Stimulated activated CD4-positive, alpha-beta T cell treated with anti-CD3 and anti-CD28 coated beads, Interleukin-2, amount 100 ng/mL, for 48 hours (primary cell): ENCODE results near the gene PDE3B.
"Not testable (repeated sequence)": the region's sequence is repeated elsewhere in the genome, so short reads cannot be mapped to it uniquely, and the experiment has no call there.

Experiments used
- DNase-seq, 2 donors: peaks; one replicate each; pipeline ENCODE4 v3.0.0-alpha.2; 2020

The PDE3B gene

GRCh38 chr11:14819596-14819995, 176.0 kb downstream of the PDE3B start:
- no peak for DNase-seq

DNA sequence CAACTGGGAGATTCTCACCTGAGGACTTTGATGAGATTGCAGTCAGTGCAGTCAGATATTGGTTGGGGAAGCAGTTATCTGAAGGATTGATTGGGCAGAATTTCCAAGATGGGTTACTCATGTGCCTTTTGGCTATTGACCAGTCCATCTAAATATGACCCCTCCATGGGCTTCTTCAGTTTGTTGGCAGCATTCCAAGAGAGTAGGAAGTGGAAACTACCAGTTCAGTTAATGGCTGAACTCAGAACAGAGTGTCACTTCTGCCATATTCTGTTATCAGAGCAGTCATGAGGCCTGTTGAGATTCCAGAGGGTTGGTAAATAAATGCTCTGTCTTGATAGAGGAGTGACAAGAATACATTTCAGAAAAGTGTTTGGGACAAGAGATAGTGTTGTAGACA, 177.4 kb downstream of the PDE3B start:
- no peak for DNase-seq

GRCh38 chr11:14826600-14826999, 183.0 kb downstream of the PDE3B start:
- DNase-seq = no peak

- no peak for DNase-seq
These were observed 192.2 kb downstream of the PDE3B start for GRCh38 chr11:14835496-14836492.

- no peak for DNase-seq
These were observed 198.4 kb downstream of the PDE3B start for GRCh38 chr11:14842002-14842401.

GRCh38 chr11:14852571-14853177, 209.1 kb downstream of the PDE3B start:
- no peak for DNase-seq

- no peak for DNase-seq
These were observed 210.5 kb downstream of the PDE3B start for GRCh38 chr11:14854057-14854456.

GRCh38 chr11:14855890-14856289, 212.3 kb downstream of the PDE3B start:
- DNase-seq = no peak

DNA sequence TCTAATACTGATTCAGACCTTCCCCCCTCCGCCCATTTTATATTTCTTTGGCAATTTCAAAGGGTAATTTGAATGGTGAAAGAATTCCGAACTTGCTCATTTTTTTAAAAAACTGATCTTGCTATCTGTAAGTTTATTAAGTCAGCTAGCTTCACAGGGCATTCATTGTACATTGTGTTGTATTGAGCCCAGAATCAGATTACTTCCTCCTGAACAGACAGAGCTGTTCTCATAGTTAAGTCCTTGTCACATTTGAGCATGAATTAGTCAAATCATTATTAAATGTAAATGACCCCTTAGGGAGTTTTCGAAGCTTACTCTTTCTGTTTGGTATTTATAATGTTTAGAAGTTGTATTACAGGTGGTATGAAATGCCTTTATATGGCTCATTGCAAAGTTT, 214.0 kb downstream of the PDE3B start:
- DNase-seq = no peak

GRCh38 chr11:14858404-14858803, 214.8 kb downstream of the PDE3B start:
- DNase-seq = no peak

GRCh38 chr11:14860511-14860910, 216.9 kb downstream of the PDE3B start:
- DNase-seq = no peak

- no peak for DNase-seq
These were observed 218.1 kb downstream of the PDE3B start for GRCh38 chr11:14861680-14862079.

DNA sequence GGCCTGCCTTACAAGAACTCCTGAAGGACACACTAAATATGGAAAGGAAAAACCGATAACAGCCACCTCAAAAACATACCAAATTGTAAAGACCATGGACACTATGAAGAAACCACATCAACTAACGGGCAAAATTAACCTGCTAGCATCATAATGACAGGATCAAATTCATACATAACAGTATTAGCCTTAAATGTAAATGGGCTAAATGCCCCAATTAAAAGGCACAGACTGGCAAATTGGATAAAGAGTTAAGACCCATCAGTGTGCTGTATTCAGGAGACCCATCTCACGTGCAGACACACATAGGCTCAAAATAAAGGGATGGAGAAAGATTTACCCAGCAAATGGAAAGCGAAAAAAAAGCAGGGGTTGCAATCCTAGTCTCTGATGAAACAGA, 220.2 kb downstream of the PDE3B start:
- not testable (repeated sequence) for DNase-seq

DNA sequence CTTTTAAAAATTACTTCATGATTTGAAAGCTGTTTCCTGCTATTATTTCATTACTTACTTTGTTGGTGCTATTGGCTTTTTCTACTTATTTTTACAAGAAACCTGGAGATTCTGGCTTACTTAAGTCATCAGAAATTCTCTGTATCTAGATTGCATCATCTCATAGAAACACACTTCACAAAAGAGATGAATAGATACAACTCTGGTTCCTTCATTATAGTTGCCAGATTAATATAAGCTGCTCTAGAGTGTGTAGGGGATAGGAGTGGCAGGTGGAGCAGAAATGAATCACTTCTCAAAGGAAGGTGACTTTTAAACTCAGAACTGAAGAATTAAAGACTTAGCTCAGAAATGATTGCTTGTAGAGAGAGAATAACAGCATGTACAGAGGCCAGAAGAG, 228.4 kb downstream of the PDE3B start:
- no peak for DNase-seq

DNA sequence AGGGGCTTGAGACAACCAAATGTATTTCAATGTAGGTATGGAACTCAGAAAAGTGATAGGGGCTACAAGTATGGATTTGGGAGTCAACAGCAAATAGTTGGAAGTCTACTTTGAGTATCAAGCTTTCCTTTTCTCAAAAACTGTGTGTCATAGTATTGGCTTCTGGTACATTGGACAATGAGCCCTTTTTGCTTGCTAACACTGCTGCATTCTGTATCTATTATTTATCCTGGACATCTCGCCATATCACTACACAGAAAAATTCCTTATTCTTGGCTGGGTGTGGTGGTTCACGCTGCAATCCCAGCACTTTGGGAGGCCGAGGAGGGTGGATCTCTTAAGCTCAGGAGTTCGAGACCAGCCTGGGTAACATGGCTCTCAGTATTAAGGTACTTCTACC, 230.0 kb downstream of the PDE3B start:
- DNase-seq = no peak

DNA sequence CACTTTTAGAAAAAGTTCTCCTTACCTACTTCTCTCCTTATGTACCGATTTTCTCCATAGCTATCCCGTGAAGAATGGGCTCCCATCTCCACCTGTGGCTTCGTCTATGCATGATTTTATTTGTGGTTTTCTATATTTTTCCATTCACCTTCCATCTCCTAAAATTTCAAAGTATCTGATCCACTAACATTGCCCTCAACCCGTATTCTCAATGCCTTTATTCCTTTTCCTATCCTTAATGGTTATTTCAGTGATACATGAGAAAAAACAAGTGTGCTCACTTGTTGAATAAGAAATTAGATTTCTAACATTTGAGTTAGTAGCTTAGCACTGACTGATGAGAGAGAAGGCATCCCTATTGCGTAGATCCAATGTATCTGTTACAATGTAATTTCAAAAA, 231.6 kb downstream of the PDE3B start:
- no peak for DNase-seq

DNA sequence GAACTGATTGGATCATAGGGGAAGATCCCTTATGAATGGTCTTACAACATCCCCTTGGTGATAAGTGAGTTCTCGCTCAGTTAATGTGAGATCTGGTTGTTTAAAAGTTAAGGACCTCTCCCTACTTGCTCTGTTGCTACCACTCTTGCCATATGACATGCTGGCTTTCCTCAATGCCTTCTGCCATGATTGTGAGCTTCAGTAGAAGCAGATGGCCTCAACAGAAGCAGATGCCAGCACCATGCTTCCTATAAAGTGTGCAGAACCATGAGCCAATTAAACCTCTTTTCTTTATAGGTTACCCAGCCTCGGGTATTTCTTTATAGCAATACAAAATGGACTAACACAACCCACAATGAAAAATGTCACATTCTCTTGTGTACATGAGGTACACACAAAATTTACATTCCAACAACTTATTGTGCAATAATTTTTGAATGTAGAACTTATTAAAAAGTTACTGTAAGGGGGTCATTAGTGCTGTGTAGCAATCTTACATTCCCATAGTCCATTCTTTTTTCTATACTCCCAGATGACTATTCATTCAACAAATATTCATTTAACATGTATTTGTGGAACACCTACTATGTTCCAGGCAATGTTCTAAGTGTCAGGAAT, 238.1 kb downstream of the PDE3B start:
- no peak for DNase-seq

GRCh38 chr11:14882196-14882595, 238.6 kb downstream of the PDE3B start:
- DNase-seq = no peak

GRCh38 chr11:14883683-14884082, 240.1 kb downstream of the PDE3B start:
- not testable (repeated sequence) for DNase-seq

DNA sequence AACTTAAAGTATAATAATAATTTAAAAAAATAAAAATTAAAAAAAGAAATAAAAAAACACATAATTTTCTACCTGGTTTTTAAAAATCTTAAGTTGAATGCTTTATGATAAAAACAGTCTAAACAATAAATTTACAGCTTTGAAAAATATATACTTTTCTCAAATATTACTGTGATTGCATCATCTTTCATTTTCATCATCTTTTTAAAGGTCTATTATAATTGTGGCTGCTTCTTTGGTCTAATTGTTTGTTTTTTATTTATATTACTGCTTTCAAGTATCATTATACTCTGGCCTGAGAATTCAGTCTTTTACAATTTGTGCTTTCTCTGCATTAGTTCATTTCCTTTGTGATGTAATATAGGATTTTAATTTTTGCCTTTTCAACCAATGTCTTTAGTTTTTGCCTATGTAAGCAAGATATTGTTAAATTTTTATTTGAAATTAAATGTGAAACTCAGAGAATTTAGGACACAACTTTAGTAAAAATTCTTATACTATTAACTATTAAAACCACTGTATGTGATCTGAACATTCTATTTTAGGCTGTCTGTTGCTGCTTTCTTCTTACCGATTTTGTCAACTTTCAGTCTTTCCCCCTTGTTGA, 241.2 kb downstream of the PDE3B start:
- DNase-seq = no peak

DNA sequence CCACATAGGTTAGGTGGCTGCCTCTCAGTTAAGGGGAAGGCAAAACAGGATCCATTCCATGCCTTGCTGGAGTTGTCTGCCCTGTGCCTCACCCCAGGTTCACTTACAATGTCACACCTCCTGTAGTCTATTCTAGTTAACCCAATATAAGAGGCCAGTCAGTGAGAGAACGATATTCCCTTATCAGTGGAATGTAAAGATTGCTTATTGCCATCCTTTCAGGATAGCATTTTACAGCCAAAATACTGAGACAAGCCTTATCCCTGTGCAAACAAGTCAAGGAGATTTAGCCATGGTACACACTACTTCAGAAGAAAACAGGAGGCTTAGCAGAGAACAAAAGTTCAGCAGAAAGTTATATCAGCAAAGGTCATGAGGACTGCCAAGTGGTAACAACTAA, 242.9 kb downstream of the PDE3B start:
- no peak for DNase-seq

GRCh38 chr11:14891143-14892035, 247.8 kb downstream of the PDE3B start:
- peak; percentile 76 for DNase-seq
